Right lobe of liver (tissue), 4 donors: ENCODE data around the gene RAPGEF2.

Source experiments
- CTCF ChIP-seq, 4 donors: fragments of 200-600 bp in 3 of 4; fragments of 450-650 bp in 1 of 4; IDR thresholded peaks; one replicate each; pipeline versions ENCODE4 v1.5.1 to v1.8.0; 2016 to 2022; ENCODE audit warnings: antibody characterized with exemption in 4 of 4, mild to moderate bottlenecking in 2 of 4
- POLR2A ChIP-seq: fragments of 450-650 bp; IDR thresholded peaks from one replicate; pipeline ENCODE4 v1.6.1; 2017; ENCODE audit warnings: antibody characterized with exemption, mild to moderate bottlenecking
- donor health status: DM: no; HTN: no; CAD: no.
- donor health status: DM: no; HTN: no; CAD: no.
- donor health status: DM: no; HTN: yes; CAD: no.

- TF ChIP-seq CTCF (IDR thresholded peaks at IDR 0.05) (peak in 1 of 4 donors; percentile 17), POLR2A (no peak)
These were observed 125.1 kb downstream of the RAPGEF2 start for GRCh38 chr4:159227984-159228383.
